NCI-H1436 treated with DMSO at 0.1 percent for 48 hours (cell line): ENCODE data around the gene RSL24D1.
"Not testable (repeated sequence)": the region's sequence is repeated elsewhere in the genome, so short reads cannot be mapped to it uniquely, and the experiment has no call there.

Source experiments
- DNase-seq: peaks from one replicate; lab custom pipeline; 2025; lab: John Stamatoyannopoulos, UW

Gene RSL24D1

DNA sequence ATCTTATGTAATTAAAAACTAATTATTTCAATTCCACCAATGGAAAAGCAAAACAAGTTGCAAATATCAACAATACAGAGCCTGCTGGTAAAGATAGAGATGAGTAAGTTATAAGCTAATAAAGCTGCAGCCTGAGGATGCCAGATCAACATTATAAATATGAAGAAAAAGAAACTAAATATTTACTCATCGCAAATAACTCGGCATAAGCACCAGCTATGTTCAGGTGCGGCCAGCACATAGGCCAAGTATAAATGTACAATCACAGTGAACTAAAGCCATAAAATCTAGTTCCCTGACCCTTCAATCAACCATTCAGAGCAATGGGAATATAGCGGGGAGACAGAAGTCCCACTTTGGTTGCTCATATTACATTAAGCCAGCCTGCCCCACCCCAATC, 7.7 kb upstream of the RSL24D1 start:
- DNase-seq, result no peak

DNA sequence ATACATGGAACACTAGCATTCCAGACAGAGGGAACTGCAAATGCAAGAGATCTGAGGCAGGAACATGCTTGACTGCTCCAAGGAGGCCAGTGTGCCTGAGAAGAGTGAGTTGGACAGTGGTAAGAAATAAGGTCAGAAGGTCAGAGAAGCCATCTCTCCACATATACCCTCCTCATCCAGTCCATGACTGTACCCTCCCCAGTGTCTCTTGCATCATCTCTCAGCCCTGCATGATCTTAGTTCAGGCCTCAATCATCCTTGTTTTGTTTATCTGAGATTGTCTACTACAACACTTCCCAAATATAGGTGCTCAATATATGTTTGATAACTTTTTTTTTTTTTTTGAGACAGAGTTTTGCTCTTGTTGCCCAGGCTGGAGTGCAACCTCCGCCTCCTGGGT, 5.5 kb upstream of the RSL24D1 start:
- DNase-seq, result no peak

DNA sequence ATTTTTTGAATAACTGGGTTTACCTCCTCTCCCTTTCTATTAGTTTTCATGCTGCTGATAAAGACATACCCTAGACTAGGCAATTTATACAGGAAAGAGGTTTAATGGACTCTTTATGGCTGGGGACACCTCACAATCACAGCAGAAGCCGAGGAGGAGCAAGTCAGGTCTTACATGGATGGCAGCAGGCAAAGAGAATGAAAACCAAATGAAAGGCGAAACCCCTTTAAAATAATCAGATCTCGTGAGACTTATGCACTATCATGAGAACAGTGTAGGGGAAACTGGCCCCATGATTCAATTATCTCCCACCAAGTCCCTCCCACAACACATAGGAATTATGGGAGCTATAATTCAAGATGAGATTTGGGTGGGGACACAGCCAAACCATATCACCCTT, 2.0 kb upstream of the RSL24D1 start:
- DNase-seq, result no peak

DNA sequence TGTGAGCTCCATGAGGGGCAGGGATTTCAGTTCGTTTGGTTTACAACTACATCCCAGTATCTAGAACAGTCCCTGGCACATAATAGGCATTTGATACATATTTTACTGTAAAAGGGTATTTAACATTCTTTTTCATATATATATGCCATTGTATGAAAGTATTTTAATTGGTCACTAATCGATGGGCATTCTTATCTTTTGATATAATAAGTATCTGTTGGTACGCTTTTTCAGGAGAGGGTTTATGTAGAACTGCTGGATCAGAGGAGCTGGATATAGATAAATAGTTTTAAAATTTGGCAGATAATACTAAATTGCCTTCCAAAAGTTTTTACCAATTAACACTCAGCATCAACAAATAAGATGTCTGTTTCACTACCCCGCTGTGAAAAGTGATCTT, 978 bp upstream of the RSL24D1 start:
- DNase-seq, result no peak

DNA sequence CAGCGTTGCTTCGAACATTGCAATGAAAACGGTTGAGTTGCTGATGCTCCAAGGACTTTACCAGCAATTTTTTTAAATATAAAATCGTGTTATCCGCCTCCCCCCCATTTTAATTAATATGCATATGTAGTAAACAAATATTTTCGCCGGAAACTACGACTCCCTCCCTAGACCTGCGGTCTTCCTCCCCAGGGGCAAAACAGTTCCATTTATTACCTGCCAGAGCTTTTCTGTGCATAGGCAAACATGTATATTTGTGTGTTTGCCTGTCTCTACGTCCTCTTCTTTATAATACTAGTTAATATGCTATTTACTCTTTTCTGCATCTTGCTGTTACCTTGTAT, 593 bp upstream of the RSL24D1 start:
- no peak for DNase-seq

DNA sequence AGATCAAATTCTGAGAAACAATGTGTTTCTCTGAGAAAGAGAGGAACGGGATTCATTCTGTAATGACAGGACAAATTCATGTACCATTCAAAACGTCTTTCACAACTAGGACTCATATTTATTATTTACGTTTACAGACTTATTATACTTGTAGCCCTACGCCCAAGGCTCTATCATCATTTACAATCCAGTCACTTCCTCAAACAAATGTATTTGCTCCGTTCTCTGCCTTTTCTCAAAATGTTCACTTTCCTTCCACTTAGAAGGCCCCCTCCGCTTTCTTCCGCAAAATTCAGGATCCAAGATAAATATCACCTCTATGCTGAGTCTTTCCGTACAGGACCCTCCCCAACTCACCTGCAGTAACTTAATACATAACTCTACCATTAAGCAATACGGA, 745 bp downstream of the RSL24D1 start:
- no peak for DNase-seq

DNA sequence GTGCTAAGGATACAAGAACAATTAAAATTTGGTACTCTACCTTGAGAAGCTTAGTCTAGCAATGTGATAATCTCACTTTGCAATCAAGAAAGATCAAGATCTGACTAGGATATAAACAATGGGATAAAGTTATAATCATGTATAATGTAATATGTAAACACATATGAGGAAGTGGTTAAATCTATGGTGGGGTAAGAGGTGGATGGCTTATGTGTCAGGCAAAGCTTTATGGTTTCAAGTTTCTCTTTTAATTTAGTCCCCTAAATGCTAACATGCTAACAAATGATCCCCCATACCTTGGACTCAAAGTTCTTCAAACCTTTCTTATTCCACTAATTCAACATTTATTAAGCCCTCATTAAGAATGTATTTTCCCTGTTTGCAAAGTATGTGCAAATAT, 2.5 kb downstream of the RSL24D1 start:
- no peak for DNase-seq

DNA sequence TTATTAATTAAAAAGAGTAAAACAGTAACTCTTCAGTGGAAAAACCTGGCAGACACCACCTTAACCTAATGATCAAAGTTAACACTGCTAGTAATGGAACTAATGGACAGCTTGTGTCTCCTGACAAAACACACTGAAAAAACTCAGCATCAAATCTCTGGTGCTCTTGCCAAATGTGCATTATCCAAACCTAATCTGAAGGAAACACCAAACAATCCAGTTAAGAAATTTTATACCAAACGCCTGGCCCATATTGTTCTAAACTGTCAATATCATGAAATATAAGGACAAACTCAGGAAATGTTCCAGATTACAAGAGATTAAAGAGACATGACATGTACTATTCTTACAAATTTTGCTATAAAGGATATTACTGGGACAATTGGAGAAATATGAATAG, 10.4 kb downstream of the RSL24D1 start:
- no peak for DNase-seq

DNA sequence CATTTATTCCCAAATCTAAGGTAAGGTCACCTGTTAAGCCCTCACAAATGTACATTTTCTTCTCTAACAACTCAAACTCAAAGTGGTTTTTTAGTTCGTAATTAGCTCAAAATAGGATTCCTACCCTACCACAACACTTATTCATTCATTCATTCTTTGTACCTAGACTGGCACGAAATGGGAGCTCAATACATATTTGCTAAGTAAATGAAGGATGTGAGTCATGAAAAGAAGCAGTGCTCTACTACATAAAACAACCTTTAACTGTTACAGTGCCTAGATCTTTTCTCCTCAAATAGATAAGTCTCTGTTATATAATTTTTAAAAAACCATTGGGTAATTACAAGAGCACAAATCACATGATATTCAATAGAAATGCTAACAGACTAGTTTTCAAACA, 13.1 kb downstream of the RSL24D1 start:
- DNase-seq, result no peak

DNA sequence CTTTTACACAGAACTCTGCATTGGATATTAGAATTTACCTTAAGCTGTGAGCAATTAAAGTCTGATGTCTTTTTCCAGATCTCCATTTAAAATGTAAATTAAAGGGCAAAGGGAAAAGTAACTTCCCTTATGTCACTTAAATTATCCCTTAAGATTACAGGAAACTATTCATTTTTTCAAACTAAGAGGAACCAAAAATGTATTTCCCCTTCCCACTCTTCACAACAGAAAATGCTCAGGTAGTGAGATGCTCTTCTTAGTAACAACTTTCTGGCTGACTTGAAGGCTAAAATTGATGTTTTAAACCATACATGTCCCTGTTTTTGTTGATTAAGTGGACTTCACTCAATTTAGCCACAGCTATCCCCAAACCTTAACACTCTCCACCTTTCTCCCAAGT, 17.6 kb downstream of the RSL24D1 start:
- DNase-seq, result no peak

DNA sequence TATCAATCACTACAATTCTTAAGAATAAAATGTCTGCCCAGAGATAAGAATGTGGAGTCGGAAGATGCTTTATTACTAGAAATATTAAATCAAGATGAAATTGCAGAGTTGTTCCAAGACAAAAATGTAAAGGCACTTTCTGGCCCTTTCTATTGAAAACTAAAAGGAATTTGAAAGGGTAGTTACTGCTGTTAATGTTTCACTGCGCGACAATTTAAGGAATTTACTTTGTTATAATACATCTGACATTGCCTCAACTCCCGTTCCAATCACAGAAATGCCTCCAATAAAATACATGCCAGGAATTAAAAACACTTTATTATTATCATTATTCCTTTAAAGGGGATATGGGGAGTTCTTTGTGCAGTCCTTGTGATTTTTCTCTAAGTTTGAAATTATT, 26.4 kb downstream of the RSL24D1 start:
- DNase-seq, result no peak

DNA sequence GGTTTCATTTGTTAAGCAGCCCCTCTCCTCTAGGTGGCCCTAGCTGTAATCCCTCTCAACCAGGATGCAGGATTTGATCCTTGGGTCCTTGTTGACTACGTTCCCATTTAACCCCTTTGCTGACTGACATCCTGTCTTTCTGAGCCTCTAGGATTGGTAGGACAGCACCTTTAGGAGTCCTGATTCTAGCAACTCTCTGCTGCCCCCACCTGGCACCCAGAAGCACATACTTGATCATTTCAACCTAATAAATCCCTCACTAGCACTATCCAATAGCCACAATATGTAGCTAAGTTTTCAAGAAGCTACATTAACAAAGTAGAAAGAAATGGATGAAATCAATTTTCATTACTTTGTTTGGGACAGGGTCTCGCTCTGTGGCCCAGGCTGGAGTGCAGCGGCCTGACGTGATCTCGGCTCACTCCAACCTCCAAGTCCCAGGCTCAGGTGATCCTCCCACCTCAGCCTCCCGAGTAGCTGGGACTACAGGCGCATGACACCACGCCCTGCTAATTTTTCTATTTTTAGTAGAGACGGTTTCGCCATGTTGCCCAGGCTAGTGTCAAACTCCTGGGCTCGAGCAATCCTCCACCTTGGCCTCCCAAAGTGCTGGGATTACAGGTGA, 28.3 kb downstream of the RSL24D1 start:
- DNase-seq, result no peak

DNA sequence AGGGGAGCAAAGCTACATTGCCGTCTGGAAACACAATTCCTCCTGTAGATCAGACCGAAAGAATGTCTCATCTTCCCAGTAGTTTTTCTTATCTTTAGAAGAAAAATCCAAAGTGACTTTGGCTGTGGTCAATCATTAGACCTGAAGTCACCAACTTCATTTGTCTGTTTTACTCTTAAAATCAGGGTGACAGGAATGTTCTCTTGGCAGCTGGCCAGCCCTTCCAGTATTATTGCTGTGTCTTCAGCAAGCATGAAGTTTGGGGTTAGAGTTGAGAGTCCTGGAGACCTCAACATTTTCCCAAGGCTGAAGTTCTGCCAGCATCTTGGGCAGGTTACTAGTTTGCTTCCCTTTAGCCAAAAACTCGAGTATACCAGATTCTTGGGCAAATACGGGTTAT, 32.5 kb downstream of the RSL24D1 start:
- DNase-seq, result no peak

DNA sequence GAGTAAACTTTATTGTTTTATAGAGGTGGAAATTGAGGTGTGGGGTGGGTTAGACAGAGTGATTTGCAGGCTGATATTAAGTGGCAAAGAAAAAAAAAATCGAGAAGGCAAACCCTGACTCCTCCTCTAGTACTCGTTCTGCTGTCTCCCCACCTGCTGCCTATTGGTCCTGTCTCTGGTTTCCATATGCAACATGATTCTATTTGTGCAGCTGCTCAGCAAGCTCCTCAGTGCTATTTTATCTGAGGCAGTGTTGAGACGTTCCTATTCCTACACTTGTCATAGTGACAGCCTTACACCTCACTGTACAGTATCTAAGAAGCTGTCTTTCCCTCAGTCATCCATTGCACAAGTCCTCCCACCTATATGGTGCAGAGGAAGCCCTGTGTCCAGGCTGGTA, 45.1 kb downstream of the RSL24D1 start:
- DNase-seq, result peak; percentile 65

DNA sequence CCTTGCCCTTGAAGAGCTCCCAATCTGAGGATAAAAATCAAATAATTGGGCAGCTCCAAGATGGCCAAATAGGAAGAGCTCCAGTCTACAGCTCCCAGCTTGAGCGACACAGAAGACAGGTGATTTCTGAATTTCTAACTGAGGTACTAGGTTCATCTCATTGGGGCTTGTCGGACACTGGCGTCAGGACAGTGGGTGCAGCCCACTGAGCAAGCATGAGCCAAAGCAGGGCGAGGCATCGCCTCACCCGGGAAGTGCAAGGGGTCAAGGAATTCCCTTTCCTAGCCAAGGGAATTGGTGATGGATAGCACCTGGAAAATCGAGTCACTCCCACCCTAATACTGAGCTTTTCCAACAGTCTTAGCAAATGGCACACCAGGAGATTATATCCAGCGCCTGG, 53.6 kb downstream of the RSL24D1 start:
- not testable (repeated sequence) for DNase-seq

DNA sequence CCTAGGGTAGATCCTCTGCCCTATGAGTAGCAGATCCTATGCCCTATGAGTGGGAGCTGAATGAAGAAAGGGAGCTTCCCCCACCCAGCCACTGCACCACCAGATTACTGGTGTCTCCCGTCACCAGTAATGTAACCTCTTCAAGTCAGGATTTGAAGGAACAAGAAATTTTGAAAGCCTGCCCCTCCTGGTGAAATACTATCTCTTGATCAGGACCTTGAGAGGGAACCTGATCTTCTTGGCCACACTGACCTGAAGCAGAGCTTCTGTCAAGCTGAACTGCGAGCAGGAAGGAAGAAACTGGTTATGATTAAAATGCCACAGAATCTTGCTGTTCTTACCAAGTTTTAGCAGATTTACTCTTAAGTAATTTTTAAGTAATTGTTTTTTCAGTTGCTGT, 62.8 kb downstream of the RSL24D1 start:
- no peak for DNase-seq

DNA sequence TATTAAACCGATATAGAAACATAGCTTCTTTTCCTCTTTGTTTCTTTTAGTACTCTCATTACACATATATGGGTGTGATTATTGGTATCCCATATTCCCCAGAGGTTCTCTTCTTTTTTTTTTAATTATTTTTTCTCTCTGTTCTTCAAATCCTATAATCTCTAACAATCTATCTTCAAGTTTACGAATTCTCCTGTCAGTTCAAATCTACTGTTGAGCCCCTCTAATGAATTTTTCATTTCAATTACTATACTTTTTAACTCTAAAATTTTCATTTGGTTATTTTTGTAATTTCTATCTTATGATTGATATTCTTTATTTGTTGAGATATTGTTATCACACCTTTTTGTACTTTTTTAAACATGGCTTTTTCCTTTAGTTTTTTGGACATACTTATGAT, 64.1 kb downstream of the RSL24D1 start:
- DNase-seq, result no peak
